HuH-7 (cell line): ENCODE data around the gene KLHDC7B.
A peak's percentile ranks its signal among the peaks of the same experiment; 100 is the strongest.

Source experiments
- DNase-seq: peaks from one replicate; pipeline ENCODE4 v3.0.0; 2011; ENCODE audit warnings: low spot score

The KLHDC7B gene

DNA sequence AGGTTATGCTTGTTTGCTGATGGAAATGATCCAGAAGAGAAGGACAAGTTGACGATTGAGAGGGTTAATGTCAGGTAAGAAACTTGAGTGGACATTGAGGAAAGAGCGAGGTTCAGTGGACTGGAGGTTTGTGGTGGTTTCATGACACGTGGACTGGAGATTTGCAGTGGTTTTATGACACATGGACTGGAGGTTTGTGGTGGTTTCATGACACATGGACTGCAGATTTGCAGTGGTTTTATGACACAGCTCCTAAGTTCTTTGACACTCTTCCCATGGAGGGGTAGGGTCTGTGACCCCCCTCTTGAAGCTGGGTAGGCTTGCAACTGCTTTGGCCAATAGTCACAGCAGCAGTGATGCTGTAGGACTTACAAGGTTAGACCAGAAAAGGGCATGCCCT, 49.5 kb downstream of the KLHDC7B start:
- DNase-seq, result no peak

DNA sequence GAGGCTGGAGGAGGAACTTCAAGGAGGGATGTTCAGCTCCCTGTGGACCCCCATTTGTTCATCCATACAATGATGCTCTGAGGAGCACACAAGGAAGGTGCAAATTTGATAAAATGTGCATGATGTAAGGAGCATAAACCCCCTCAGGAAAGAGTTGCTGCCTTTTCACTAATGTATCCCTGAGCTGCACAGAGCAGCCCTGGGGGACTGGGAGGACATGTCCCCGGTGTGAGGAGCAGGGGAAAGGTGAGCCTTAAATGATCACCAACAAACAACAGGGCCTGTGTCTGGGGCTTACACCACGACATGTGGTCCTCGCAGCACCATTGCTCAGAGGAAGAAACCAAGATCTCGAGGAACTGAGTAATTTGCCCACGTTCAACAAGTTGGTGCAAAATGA, 51.4 kb downstream of the KLHDC7B start:
- DNase-seq, result no peak

- DNase-seq, result peak; percentile 97
These were observed 54.2 kb downstream of the KLHDC7B start for GRCh38 chr22:50599816-50600455.

- DNase-seq, result no peak
These were observed 54.8 kb downstream of the KLHDC7B start, which contains the start of gene MAPK8IP2 for GRCh38 chr22:50600538-50600937. Gene MAPK8IP2 (plus strand): TSS chr22:50600793. CDS start chr22:50600819, 26 bp downstream.
